RWPE1 (cell line): ENCODE results near the gene APMAP.

ENCODE experiments used
- CTCF ChIA-PET: fragments of 350-600 bp; sonication (Branson Sonifier 250); formaldehyde crosslinking; extraction: SDS; loops from one replicate; lab custom pipeline; 2021; lab: Yijun Ruan, JAX
- POLR2A ChIA-PET: fragments of 400-600 bp; formaldehyde crosslinking; extraction: SDS; loops from one replicate; lab custom pipeline; 2020; ENCODE audit warnings: antibody characterized with exemption; ENCODE audit not compliant: low non-redundant PET; lab: Yijun Ruan, JAX
- DNase-seq: peaks from one replicate; pipeline ENCODE4 v3.0.0; 2012; ENCODE audit warnings: low spot score
- H3K27ac ChIP-seq: fragments of 450-650 bp; 2 replicates; pipeline ENCODE4 v1.5.1; 2017
- CTCF ChIP-seq: fragments of 450-650 bp; conservative IDR thresholded peaks from 2 replicates; pipeline ENCODE4 v1.5.1; 2017; ENCODE audit warnings: low read depth, mild to moderate bottlenecking

The APMAP gene

GRCh38 chr20:25015986-25016385 lies 23.4 kb upstream of the APMAP start:
- CTCF ChIA-PET = interaction anchor here (0.6 kb wide), 1 partner anchor 16 kb away, joined by 3 read pairs; no protein-coding TSS in a partner anchor
- no peak for DNase-seq
- H3K27ac ChIP-seq = no peak overlapping the region
- no peak for TF ChIP-seq CTCF
- POLR2A ChIA-PET = no interaction called here

GRCh38 chr20:25014816-25015215 lies 22.3 kb upstream of the APMAP start:
- TF ChIP-seq CTCF = no peak
- no peak for DNase-seq
- H3K27ac ChIP-seq = no peak overlapping the region
- ChIA-PET CTCF (no interaction called here), POLR2A (no interaction called here)

- POLR2A ChIA-PET = no interaction called here
- TF ChIP-seq CTCF = no peak
- H3K27ac ChIP-seq = no peak overlapping the region
- CTCF ChIA-PET = no interaction called here
- no peak for DNase-seq
These were observed 21.2 kb upstream of the APMAP start for GRCh38 chr20:25013478-25014380.

- CTCF ChIA-PET = no interaction called here
- H3K27ac ChIP-seq = no peak overlapping the region
- no peak for TF ChIP-seq CTCF
- no peak for DNase-seq
- POLR2A ChIA-PET = no interaction called here
These were observed 20.2 kb upstream of the APMAP start for GRCh38 chr20:25012616-25013189.

- ChIA-PET CTCF (no interaction called here), POLR2A (no interaction called here)
- H3K27ac ChIP-seq = no peak overlapping the region
- DNase-seq = no peak
- no peak for TF ChIP-seq CTCF
These were observed 19.3 kb upstream of the APMAP start for GRCh38 chr20:25011831-25012241.

DNA sequence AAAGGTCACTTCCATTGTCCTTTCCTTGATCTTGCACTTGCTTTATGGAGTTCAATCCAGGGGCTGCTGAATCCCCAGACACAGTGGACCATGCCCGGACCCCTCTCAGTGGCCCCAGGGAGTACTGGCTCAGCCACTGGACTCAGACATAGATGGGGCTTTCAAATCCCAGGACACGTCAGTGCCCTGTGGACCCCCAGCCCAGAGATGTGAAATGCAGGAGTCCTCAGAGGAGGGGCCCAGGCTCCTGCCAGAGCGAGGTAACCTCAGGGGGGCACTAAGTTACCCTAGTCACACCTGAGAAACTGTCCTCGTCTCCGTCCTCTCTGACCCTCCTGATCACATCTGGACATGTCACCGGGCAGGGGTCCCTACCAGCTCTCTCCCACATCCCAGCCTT lies 18.7 kb upstream of the APMAP start:
- H3K27ac ChIP-seq = no peak overlapping the region
- CTCF ChIA-PET = no interaction called here
- POLR2A ChIA-PET = no interaction called here
- no peak for TF ChIP-seq CTCF
- DNase-seq = no peak
